DND-41 (cell line): Measurements from ENCODE around the gene CARMIL1.

Source experiments
- ATAC-seq: fragments of 200-7000 bp; cut with Tn5 transposase; 3 replicates; pipeline ENCODE4 v1.9.1; 2021; ENCODE audit warnings: low read depth; ENCODE audit not compliant: insufficient read depth
- DNase-seq: peaks from one replicate; pipeline ENCODE4 v3.0.0-alpha.2; 2020
- H2AFZ ChIP-seq: 2 replicates; pipeline ENCODE4 v1.6.0; 2012; ENCODE audit warnings: low read depth, low read length
- H3K27ac ChIP-seq: 2 replicates; pipeline ENCODE4 v1.5.1; 2012; ENCODE audit warnings: low read length, inconsistent platforms
- H3K27me3 ChIP-seq: fragments of 200-600 bp; sonication (generic); 2 replicates; pipeline ENCODE4 v1.6.0; 2012; ENCODE audit warnings: low read length, mild to moderate bottlenecking, inconsistent platforms; ENCODE audit not compliant: insufficient read depth, poor library complexity
- H3K36me3 ChIP-seq: 2 replicates; pipeline ENCODE4 v1.5.1; 2012; ENCODE audit warnings: low read length, inconsistent platforms; ENCODE audit not compliant: insufficient read depth
- H3K4me1 ChIP-seq: 2 replicates; pipeline ENCODE4 v1.5.1; 2012; ENCODE audit warnings: mild to moderate bottlenecking, low read length; ENCODE audit not compliant: insufficient read depth
- H3K4me2 ChIP-seq: 2 replicates; pipeline ENCODE4 v1.6.0; 2012; ENCODE audit warnings: mild to moderate bottlenecking, moderate library complexity, low read length, inconsistent platforms; ENCODE audit not compliant: insufficient read depth
- H3K4me3 ChIP-seq, 2 experiments: fragments of 200-600 bp in 1 of 2; shearing (Covaris generic) in 1 of 2; 2 replicates each; pipeline ENCODE4 v1.5.1; 2012 to 2016; ENCODE audit warnings: inconsistent platforms in 2 of 2, low read length in 2 of 2, mild to moderate bottlenecking in 2 of 2, low read depth in 1 of 2, moderate library complexity in 1 of 2
- H3K79me2 ChIP-seq: 2 replicates; pipeline ENCODE4 v1.6.0; 2012; ENCODE audit warnings: low read length, inconsistent platforms; ENCODE audit not compliant: insufficient read depth
- H3K9ac ChIP-seq: 2 replicates; pipeline ENCODE4 v1.6.0; 2012; ENCODE audit warnings: low read depth, mild to moderate bottlenecking, inconsistent platforms, low read length, moderate library complexity
- H3K9me3 ChIP-seq: 2 replicates; pipeline ENCODE4 v1.5.1; 2012; ENCODE audit warnings: low read length, moderate library complexity, mild to moderate bottlenecking, inconsistent platforms; ENCODE audit not compliant: insufficient read depth, severe bottlenecking
- H4K20me1 ChIP-seq: 2 replicates; pipeline ENCODE4 v1.6.0; 2012; ENCODE audit warnings: low read length; ENCODE audit not compliant: insufficient read depth
- EZH2 ChIP-seq: IDR thresholded peaks from 3 replicates; pipeline ENCODE4 v1.6.1; 2012; ENCODE audit warnings: borderline replicate concordance, low read depth, mild to moderate bottlenecking, moderate library complexity, low read length, inconsistent platforms; ENCODE audit not compliant: severe bottlenecking
- TF ChIP-seq, protein P1 (sequence below): IDR thresholded peaks from 2 replicates; pipeline ENCODE4 v1.5.1; 2012; ENCODE audit warnings: borderline replicate concordance, low read length, moderate library complexity, mild to moderate bottlenecking; ENCODE audit not compliant: poor library complexity, severe bottlenecking; ENCODE audit errors: extremely low read depth

CARMIL1 gene

DNA sequence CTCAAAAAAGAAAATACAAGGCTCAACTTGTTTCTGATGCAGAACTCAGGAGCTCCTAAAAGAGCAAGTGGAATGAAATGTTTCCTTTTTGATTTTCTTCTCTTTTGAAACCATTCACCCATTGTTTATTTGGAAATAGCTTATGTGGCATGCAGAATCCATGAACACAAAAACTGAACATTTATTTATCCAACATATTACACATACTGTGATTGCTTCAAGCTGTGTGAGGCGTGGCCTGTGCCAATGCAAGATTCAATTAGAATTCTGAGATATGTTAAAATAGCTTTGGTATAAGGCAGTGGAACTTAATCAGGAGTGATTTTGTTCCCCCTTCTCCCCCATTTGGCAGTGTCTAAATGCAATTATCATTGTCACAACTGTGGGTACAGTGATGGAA is 45.9 kb upstream of the CARMIL1 start:
- Histone ChIP-seq H3K27me3 (no peaks in the 10 kb centered on the region), H3K4me1 (no peaks in the 10 kb centered on the region), H4K20me1 (no peaks in the 10 kb centered on the region), H3K79me2 (no peaks in the 10 kb centered on the region), H3K9ac (no peak overlapping the region), H2AFZ (no peak overlapping the region), H3K36me3 (no peaks in the 10 kb centered on the region), H3K4me3 (no peak overlapping the region), H3K9me3 (no peaks in the 10 kb centered on the region), H3K4me2 (no peak overlapping the region), H3K27ac (no peak overlapping the region)
- no peak for ATAC-seq
- no peak for DNase-seq
- TF ChIP-seq, protein P1, sequence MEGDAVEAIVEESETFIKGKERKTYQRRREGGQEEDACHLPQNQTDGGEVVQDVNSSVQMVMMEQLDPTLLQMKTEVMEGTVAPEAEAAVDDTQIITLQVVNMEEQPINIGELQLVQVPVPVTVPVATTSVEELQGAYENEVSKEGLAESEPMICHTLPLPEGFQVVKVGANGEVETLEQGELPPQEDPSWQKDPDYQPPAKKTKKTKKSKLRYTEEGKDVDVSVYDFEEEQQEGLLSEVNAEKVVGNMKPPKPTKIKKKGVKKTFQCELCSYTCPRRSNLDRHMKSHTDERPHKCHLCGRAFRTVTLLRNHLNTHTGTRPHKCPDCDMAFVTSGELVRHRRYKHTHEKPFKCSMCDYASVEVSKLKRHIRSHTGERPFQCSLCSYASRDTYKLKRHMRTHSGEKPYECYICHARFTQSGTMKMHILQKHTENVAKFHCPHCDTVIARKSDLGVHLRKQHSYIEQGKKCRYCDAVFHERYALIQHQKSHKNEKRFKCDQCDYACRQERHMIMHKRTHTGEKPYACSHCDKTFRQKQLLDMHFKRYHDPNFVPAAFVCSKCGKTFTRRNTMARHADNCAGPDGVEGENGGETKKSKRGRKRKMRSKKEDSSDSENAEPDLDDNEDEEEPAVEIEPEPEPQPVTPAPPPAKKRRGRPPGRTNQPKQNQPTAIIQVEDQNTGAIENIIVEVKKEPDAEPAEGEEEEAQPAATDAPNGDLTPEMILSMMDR, result no peak
- TF ChIP-seq EZH2, result no peak

DNA sequence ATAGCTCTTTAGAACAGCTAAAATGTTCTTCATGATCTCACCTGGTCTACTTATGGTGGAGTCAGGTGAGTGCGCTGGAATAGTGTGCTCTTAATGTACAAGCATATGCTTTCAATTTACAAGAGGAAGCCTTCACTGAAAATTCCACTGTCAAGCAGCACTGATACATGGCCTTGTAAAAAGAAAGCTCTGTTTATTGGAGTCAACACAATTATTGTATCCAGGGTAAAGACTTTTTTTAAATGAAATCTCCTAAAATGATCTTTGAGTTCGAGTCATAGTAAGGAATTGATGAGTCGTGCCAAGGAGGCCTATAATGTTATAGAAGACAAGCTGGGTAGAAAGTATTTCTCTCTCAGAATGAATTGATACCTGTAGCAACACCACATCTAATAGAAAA is 41.6 kb upstream of the CARMIL1 start:
- no peak for ATAC-seq
- Histone ChIP-seq H3K79me2 (no peaks in the 10 kb centered on the region), H2AFZ (no peak overlapping the region), H4K20me1 (no peaks in the 10 kb centered on the region), H3K27ac (no peak overlapping the region), H3K36me3 (no peaks in the 10 kb centered on the region), H3K4me2 (no peak overlapping the region), H3K4me3 (no peak overlapping the region), H3K9me3 (no peaks in the 10 kb centered on the region), H3K9ac (no peak overlapping the region), H3K27me3 (no peaks in the 10 kb centered on the region), H3K4me1 (no peaks in the 10 kb centered on the region)
- no peak for TF ChIP-seq EZH2
- TF ChIP-seq, protein P1, result no peak
- no peak for DNase-seq

DNA sequence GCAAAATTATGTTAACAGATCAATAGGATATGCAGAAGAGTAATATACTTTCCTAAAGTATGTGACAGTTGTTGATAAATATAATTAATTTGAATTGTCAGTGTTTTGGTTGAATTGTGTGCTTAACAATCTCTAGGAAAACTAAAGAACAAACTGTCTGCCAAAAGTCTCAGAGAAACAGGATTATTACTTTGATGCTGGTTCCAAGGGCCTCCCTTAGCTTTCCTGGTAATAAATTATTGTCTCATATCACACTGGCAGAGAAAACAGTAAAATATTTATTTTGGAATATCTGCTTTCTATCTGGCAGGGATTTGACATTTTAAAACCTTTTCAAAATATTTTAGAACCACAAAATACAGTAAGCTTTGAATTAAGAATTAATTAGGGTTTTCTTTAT is 40.1 kb upstream of the CARMIL1 start:
- Histone ChIP-seq H3K27me3 (no peaks in the 10 kb centered on the region), H2AFZ (no peak overlapping the region), H3K27ac (no peak overlapping the region), H3K36me3 (no peaks in the 10 kb centered on the region), H3K4me2 (no peak overlapping the region), H3K79me2 (no peaks in the 10 kb centered on the region), H3K9me3 (no peaks in the 10 kb centered on the region), H3K9ac (no peak overlapping the region), H3K4me1 (no peaks in the 10 kb centered on the region), H3K4me3 (no peak overlapping the region), H4K20me1 (no peaks in the 10 kb centered on the region)
- TF ChIP-seq, protein P1, result no peak
- TF ChIP-seq EZH2, result no peak
- DNase-seq, result no peak
- no peak for ATAC-seq

DNA sequence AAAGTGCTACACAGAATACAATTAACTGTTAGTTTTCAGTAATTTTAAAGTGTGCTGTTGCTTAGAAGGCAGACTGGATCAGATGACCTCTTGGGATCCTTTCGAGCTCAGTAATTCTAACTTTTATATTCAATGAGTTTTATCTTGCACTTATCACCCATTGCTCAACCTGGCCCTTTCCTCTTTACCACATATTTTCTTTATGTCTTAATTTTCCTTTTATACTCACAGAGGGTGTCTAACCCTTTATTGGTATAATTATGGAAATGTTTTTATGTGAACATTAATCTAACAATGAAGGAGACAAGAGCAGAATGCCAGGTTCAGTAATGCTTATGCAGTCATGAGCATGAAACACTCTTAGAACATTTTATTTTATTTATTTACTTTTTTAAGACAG is 39.7 kb upstream of the CARMIL1 start:
- DNase-seq (no peak), ATAC-seq (no peak)
- H3K9me3 ChIP-seq, result no peaks in the 10 kb centered on the region
- H3K4me2 ChIP-seq, result no peak overlapping the region
- no peaks in the 10 kb centered on the region for H4K20me1 ChIP-seq
- H2AFZ ChIP-seq, result no peak overlapping the region
- H3K27me3 ChIP-seq, result no peaks in the 10 kb centered on the region
- H3K4me3 ChIP-seq, result no peak overlapping the region
- no peak overlapping the region for H3K9ac ChIP-seq
- no peak overlapping the region for H3K27ac ChIP-seq
- H3K4me1 ChIP-seq, result no peaks in the 10 kb centered on the region
- H3K79me2 ChIP-seq, result no peaks in the 10 kb centered on the region
- TF ChIP-seq, protein P1, result no peak
- no peak for TF ChIP-seq EZH2
- no peaks in the 10 kb centered on the region for H3K36me3 ChIP-seq
